H54 (cell line): ENCODE measurements around the gene OGFOD2.

ENCODE experiments used
- DNase-seq: peaks from one replicate; pipeline ENCODE4 v3.0.0; 2011; ENCODE audit warnings: low spot score, mixed read lengths; ENCODE audit not compliant: insufficient read length
- FAIRE-seq: peaks from 3 replicates; lab custom pipeline; 2011; peaks lifted over from hg19 to GRCh38; lab: Jason Lieb, UNC
- POLR2A ChIP-seq: IDR thresholded peaks from 2 replicates; pipeline ENCODE4 v1.6.1; 2011; ENCODE audit warnings: low read depth, mild to moderate bottlenecking, low read length

Gene OGFOD2

GRCh38 chr12:122985338-122986257 is 10.6 kb downstream of the OGFOD2 start:
- no peak for DNase-seq
- no peak for FAIRE-seq
- TF ChIP-seq POLR2A = no peak

- DNase-seq (no peak), FAIRE-seq (no peak)
- TF ChIP-seq POLR2A = no peak
Observed at GRCh38 chr12:122986258-122986871, 11.3 kb downstream of the OGFOD2 start.

- no peak for TF ChIP-seq POLR2A
- no peak for DNase-seq
- FAIRE-seq = no peak
Observed at GRCh38 chr12:122987086-122987951, 12.3 kb downstream of the OGFOD2 start.

- no peak for TF ChIP-seq POLR2A
Observed at GRCh38 chr12:122988036-122988435, 13.0 kb downstream of the OGFOD2 start.

GRCh38 chr12:122988612-122989212 is 13.7 kb downstream of the OGFOD2 start:
- FAIRE-seq (no peak), DNase-seq (no peak)
- TF ChIP-seq POLR2A = no peak

More at GRCh38 chr12:122988036-122988435, 13.0 kb downstream of the OGFOD2 start:
- FAIRE-seq = no peak
- no peak for DNase-seq

GRCh38 chr12:122989225-122989839 is 14.3 kb downstream of the OGFOD2 start:
- FAIRE-seq (no peak), DNase-seq (no peak)
- TF ChIP-seq POLR2A = no peak

GRCh38 chr12:122989874-122990419 is 14.9 kb downstream of the OGFOD2 start:
- DNase-seq = no peak
- no peak for TF ChIP-seq POLR2A
- FAIRE-seq = no peak

- FAIRE-seq (no peak), DNase-seq (no peak)
- TF ChIP-seq POLR2A = no peak
Observed at GRCh38 chr12:122990561-122990960, 15.5 kb downstream of the OGFOD2 start.

GRCh38 chr12:122990961-122991622 is 16.0 kb downstream of the OGFOD2 start:
- no peak for TF ChIP-seq POLR2A
- FAIRE-seq (no peak), DNase-seq (no peak)

GRCh38 chr12:122991623-122992275 is 16.7 kb downstream of the OGFOD2 start:
- no peak for DNase-seq
- TF ChIP-seq POLR2A = no peak
- FAIRE-seq = no peak

GRCh38 chr12:122992386-122992785 is 17.3 kb downstream of the OGFOD2 start:
- no peak for FAIRE-seq
- DNase-seq = no peak
- TF ChIP-seq POLR2A = no peak
